COR-L47 (cell line): ENCODE results near the gene WNT10A.
A peak's percentile ranks its signal among the peaks of the same experiment; 100 is the strongest.

ENCODE experiments used
- DNase-seq: peaks from one replicate; lab custom pipeline; 2025; lab: John Stamatoyannopoulos, UW

Gene WNT10A

DNA sequence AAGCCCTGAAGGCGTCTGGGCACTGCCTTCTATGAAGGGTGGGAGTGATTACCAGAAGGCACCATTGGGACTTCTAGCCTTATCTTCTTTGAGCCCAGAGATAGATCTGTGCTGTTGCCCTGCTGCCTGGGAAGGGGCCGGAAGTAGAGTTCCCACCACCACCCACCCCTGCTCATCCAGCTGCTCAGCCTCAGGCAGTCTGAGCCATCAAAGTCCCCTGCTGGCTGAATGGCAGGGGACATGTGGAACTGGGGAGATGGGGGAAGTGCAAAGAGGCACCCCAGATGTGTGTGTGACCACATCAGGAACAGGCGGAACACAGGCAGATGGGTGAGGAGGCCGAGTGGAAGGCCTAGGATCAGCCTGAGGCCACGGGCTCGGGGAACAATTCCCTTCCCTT lies 3.3 kb upstream of the WNT10A start:
- no peak for DNase-seq

DNA sequence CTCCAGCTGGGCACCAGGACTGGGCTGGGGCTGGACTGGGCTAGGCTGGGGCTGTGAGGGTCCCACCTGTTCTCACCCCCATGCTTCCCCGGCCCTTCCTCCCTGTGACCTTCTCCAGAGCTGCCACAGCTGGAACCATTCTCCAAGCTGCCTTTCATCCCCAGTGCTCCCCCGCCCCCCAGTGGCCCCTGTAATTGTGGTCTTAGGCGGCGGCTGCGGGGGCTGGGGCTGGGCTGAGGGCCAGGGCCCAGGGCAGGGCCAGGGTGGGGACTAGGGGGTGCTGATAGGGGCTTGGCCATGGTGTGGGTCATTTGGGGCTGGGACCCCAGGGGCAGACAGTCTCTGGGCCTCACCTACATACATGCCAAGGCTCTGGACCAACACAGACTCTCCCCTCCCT lies 2.8 kb upstream of the WNT10A start:
- DNase-seq, result no peak

DNA sequence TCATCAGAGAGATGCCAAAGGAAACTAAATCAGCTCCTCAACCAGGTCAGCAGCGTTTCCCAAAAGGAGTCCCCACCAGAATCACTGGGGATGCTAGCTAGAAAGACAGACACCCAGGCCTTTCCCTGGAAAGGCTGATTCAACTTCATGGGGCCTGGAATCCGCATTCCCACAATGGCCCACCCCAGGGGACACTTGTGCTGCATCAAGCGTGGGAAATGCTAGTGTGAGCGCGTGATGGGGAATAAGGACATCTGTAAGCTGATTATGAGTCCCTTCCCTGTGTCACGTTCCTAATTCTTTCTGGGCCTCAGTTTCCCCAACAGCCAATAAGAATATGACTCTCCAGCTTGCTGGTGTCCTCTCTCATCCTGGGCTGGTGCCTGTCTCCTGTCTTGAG lies 2.2 kb upstream of the WNT10A start:
- DNase-seq, result no peak

DNA sequence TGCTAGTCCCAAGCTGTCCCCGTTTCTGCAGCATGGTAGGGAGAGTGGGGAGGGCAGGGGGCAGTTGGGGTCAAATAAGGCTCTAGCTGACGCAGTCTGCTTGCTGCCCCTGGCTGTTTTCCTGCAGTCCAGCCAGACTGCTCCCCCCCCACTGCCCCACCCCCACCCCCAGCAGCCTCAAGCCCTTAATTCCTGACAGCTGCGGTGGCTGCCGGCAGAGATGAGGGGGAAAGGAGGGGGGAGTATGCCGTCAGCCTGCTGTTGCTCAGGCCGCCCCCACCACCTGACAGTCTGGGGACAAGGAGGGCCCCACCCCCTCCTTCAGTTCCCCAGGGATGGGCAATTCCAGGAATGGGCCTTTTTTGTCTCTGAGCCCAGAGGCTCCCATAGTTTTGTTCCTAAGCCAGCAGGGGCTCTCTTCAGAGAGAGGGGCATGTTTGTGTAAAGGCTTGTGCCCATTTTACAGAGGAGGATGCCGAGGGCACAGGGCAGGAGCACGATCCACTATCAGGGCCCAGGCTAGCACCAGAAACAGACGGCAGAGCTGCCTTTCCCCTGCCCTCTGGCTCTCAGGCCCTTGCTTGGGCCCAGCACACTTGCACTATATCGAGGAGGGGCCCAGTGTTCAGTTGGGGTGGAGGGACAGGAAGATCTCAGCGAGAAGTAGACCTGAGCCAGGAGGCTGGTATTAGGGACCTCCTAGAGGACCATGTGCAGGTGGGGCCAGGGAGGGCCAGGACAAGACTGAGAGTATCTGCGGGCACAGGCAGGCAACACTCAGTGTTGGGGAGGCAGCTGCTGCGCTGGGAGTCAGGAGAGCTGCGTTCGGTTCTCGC lies 1.5 kb upstream of the WNT10A start:
- peak; percentile 19 for DNase-seq

DNA sequence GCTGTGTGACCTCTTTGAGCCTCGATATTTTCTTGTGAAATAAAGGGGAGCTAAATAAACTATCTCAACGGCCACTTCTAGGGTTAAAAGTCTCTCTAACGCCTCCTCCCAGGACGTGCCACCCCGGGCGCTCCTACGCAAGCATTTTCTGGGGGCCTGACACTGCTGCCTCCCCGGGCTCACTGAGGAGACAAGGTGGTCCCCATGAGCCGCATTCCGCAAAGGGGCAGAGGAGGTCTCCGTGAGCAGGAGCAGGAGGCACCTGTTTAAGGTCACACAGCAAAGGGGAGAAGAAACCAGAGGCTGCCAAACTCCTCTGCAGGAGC lies 913 bp upstream of the WNT10A start:
- DNase-seq, result no peak

DNA sequence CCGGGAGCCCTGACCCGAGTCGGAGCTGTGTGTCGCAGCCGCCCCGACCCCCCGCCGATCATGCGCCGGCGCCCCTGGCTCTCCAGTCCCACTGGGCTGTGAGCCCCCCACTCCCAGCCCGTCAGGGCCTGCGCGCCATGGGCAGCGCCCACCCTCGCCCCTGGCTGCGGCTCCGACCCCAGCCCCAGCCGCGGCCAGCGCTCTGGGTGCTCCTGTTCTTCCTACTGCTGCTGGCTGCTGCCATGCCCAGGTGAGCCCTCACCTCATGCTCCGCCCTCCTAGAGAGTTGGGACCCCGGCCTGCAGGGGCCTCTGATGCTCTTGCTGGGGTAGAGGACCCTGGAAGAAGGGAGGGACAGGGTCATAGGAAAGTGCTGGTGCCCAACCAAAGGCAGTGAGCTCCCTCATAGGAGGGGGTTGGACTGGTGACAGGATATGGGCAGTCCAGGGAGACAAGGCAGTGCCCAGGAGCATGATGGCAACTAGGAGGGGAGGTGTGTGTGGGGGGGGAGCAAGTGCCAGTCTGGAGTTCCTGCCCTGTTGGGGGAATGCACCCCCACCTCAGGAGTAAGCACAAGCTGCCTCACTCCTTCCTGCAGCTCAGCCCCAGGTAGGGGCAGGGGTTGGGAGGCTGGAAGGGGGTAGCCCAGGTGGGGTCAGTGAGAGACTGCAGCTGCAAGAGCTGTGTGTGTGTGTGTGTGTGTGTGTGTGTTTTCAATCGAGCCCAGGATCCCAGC lies 375 bp downstream of the WNT10A start:
- DNase-seq, result no peak

DNA sequence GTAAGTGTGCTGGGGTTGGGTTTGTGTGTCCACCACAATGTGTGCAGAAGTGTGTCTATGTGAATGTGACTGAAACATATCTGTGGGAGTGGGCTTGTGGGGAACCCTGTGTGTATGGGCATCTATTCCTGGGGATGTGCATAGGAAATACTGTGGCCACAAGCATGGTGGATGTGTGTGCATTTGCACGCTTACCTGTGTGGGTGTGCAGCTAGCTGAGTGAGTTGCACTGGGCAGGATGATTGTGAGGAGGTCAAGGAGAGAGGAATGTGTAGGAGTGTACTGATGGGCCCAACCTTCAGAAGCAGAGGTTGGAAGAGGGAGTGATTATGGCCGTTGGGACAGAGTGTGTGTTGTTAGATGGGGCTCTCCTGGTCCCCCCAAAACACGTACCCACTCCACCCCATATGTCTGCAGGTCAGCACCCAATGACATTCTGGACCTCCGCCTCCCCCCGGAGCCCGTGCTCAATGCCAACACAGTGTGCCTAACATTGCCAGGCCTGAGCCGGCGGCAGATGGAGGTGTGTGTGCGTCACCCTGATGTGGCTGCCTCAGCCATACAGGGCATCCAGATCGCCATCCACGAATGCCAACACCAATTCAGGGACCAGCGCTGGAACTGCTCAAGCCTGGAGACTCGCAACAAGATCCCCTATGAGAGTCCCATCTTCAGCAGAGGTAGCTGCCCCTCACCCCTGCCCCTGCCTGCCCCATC lies 1.2 kb downstream of the WNT10A start:
- no peak for DNase-seq

DNA sequence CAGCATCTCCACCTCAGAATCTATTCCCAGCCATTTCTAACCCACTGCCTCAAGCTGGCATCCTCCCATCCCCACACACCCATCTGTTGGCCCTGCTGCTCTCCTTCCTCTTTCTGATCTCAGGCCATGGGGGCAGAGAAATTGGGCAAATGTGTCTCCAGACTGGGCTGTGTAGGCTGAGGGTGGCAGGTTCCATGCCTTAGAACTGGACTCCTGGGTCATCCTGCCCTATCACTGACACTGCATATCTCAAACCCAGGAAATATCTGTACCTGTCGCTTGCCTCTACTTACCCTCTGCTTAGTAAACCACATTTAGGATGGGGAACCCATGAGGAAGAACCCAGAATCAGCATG lies 1.8 kb downstream of the WNT10A start:
- no peak for DNase-seq

DNA sequence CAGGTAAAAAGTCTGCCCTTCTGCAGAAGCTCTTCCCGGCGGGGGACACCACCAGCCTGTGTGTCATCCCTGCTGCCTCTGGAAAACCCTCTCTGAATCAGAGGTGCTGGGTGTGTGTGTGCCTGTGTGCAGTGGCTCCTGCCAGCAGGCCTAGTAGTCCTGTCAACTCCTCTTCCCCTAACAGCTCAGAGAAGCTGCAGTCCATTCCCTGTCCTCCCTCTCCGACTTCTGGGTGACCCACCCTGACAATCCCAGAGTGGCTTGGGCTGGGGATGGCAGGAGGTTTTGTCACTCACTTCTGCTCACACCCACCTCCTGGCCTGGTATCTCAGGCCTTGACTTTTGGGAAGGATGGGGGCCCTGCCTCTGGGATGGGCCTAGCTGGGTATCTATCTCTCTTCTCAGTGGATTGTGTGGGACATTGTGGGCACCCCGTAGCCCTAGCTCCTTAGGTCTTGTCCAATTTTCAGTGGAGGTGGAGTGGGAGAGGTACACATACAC lies 2.3 kb downstream of the WNT10A start:
- DNase-seq, result no peak

DNA sequence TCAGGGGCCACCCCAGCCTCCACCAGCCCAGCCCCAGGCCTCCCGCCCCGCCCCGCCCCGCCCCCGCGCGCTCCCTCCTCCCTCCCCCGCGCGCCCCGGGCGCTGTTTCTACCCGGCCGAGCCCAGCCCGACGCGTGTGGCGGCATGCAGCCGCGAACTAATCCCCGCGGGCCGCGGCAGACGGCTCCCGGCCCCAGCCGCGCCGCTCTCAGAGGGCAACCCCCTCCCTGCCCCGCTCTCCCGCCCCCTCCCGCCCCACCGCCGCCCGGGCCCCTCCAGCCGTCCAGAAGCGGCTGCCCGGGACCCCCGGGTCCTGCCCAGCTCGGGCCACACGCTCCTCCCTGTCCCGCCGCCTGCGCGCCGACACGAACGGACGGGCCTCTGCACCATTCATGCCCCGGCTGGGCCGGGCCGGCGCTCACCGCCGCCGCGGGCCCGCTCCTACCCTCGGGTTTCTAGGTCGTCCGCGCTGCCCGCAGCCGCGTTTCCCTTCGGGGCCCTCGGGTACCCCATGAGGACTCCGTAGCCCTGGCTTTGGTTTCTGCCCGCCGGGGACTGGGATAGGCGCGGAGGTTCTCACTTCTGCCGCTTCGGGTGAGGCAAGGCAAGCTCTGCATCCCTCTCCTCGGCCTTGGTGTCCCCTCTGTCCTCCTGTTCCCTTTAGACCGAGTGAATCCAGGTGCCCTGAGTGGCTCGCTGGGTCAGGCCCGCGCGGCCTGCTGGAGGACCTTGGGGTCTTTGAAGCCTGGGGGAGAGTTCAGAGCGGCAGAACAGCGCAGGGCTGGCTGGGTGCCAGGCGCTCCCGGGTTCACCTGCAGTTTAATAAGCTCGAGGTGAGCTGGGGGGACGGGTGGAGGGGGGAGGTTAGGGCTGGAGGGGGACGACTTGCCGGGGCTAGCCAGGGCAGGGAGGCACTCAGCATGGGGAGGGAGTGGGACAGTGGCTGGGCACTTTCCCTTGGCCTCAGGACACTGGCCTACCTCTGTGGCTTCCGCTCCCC lies 3.1 kb downstream of the WNT10A start:
- no peak for DNase-seq

DNA sequence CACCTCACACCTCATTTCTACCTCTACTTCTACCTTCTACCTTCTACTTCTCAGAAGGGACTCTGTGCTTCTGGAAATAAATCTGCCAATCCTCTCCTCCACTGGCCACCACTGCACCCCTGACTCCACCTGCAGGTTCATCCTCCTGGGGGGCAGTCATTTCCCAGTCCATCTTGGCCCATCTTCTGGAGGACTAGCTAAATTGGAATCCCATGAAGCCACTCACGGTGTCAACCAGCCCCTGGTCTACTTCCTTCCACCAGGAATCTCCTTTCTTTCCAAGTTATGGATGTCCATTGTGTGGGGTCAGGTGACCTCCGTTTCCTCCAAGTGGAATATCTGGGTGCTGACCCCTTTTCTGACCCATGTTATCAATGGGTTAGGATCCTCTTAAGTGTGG lies 3.9 kb downstream of the WNT10A start:
- no peak for DNase-seq

DNA sequence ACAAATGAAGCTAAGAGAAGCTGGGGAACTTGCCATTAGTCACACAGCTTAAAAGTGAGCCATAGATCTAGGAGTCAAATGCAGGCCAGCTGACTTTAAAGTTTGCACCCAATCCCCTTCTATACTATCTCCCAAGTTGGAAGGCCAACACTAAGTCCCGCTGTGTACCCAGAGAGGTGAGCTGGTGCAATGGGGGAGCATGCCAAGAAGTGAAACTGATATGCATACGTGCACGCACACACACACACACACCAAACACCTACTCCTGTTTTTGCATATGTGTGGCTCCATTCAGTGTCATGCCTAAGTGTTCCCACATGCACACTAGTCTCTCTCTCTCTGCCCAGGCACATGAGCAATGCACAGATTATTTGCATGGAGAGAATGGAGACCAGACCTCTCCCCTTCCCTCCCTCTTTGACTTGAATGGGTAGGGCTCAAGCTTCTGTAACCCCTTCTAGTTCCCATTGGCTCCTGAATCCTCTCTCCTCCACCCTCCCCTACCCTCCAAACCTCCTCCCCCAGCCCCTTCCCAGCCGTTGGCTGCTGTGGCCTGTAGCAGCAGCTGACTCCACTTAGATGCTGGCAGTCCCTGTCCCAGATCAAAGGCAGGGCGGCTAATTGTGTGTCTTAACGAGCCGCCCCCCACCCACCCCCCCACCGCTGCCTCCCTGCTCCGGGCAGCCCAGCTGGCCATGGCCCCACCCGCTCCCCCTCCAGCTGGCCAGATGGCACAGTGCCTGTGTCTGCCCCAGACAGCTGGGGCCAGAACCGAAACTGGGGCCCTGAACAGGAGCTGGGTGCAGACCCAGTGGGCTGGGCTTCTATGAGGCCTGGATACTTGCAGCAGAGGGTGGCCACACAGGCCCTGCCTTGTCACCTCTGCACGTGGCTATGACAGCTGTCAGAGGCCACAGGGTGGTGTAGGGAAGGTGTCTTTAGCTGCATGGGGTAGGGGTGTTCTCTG lies 5.6 kb downstream of the WNT10A start:
- peak; percentile 61 for DNase-seq

DNA sequence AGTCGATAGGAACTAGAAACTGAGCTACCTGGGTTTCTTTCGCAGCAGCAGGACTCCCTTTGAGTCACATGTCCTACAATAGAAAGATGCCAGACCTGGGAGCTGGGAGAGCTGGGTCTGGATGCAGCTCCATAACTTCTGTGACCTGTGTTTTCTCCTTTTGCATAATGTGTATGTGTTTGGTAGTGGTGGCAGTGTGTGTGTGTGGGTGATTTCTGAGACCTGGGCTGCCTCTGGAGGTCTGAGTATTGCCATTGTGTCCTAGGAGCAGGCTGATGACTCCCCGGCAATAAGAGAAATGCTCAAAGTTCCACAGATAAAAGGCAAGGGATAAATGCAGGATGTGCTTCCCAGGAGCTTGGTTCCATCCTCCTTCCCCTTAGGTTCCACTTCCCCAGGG lies 6.4 kb downstream of the WNT10A start:
- DNase-seq, result no peak

DNA sequence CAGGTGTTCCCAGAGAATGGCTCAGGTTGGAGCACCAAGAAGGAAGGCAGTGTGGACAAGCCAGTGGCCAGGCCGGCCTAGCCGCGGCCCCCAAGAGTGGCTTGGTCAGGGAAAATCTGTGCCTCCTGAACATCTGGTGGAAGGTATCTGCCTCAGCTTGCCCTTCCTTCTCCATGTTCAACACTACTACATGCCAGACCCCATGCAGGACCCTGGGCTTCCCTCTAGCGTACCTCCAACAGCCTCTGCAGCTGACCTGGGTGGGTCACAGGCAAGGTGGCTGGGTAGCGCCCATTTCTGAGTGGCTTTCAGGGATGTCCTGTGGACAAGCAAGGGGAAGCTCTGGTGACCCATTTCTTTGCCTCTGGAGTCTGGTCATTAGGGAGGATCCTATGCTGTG lies 7.7 kb downstream of the WNT10A start:
- no peak for DNase-seq

DNA sequence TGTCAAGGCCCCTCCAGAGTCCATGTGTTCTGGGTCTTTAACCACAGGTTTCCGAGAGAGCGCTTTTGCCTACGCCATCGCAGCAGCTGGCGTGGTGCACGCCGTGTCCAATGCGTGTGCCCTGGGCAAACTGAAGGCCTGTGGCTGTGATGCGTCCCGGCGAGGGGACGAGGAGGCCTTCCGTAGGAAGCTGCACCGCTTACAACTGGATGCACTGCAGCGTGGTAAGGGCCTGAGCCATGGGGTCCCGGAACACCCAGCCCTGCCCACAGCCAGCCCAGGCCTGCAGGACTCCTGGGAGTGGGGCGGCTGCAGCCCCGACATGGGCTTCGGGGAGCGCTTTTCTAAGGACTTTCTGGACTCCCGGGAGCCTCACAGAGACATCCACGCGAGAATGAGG lies 9.3 kb downstream of the WNT10A start:
- DNase-seq, result no peak

DNA sequence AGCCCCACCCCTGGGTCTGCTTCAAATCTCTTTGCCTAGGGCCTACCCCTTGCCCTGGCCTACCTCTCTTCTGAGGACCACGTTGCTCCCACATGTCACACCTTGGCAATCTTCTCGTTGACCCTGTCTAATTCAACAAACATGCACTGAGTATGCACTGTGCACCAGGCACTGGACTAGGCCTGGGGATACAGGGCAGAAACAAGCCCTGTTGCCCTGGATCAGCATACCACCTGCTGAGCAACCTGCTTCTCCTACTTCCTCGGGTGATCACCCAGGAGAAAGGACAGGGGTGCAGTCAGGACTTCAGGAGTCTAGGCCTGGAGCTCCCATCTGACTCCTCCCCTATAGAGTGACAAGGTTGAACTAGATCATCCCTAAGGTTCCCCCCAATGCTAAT lies 9.7 kb downstream of the WNT10A start:
- DNase-seq, result no peak

DNA sequence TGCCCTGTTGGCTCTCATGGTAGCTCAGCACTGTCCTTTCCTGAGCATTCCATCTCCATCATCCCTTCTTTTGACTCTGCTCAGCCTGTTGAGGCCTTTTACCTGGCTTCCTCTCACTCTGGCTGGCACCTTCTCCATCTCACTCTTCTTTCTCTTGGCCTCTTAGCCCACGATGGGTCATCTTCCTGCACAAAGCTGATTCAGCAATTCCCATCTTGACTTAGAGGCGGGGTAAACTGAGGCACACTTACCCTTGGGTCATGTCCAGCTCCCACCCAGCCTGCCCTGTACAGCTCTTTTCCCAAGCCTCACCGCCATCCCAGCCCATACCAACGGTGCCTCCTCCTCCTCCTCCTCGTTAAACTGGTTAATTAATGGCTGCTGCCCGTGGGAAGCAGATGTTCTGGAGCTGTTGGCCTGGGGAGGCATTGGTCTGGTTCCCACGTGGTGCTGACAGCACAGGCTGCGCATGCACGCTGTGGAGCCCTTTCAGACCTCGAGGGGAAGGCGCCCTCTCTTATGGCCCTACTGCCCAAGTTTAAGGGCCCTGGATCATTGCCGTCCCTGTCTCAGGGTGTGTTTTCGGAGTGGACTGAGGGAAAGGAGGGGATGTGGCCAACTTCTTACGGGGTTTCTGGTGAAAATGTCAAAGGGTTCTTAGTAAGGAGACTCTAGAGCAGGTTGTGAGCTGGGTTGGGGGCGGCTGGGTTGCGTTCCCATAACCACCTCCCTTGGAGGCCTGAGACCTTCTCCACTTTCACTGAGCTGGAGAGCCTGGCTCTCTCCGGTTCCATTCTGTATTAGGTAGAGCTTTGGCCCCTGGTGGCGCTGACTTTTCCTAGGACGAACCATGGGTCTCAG lies 10.9 kb downstream of the WNT10A start:
- DNase-seq, result no peak

DNA sequence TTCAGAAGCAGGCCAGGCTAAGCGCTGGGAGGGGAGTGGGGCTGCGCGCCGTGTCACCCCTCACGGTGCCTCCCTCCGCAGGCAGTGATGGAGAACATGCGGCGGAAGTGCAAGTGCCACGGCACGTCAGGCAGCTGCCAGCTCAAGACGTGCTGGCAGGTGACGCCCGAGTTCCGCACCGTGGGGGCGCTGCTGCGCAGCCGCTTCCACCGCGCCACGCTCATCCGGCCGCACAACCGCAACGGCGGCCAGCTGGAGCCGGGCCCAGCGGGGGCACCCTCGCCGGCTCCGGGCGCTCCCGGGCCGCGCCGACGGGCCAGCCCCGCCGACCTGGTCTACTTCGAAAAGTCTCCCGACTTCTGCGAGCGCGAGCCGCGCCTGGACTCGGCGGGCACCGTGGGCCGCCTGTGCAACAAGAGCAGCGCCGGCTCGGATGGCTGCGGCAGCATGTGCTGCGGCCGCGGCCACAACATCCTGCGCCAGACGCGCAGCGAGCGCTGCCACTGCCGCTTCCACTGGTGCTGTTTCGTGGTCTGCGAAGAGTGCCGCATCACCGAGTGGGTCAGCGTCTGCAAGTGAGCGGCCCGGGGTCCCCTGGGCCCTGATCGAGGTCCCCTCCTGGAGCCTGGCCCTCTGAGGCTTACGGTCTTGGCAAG lies 12.2 kb downstream of the WNT10A start:
- DNase-seq, result peak; percentile 84
